ENCODE measurements around the gene TTL. TPM values are rescaled to one million over a fixed set of nuclear protein-coding genes. Genes with fewer than 3 reads are reported as not detected.
A peak's percentile ranks its signal among the peaks of the same experiment; 100 is the strongest.
"Not testable (repeated sequence)": the region's sequence is repeated elsewhere in the genome, so short reads cannot be mapped to it uniquely, and the experiment has no call there.

The TTL gene
- total and polyA plus RNA-seq, 9 donors: 28.8 to 43.5 (median 38.3) TPM

DNA sequence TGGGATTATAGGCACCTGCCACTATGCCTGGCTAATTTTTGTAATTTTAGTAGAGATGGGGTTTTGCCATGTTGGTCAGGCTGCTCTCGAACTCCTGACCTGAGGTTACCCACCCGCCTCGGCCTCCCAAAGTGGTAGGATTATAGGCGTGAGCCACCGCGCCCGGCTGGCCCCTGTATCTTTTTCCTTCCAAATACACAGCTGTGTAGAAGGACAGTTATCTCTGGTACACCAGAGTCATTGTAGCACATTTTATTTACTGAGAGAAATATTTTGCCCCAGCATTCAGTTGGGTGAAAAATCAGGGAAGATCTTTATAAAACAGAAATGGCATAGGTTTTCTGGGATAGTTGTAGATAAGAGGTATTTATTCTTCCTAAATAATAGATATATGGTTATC, 36.9 kb downstream of the TTL start:
- Histone ChIP-seq H3K36me3 (ENCODE audit: control insufficient read depth, insufficient read depth, low read length) (peaks cover 39% of the 10 kb centered on the region), H3K27me3 (ENCODE audit: control insufficient read depth, insufficient read depth, low read length) (no peaks in the 10 kb centered on the region), H3K9me3 (replicated peaks; ENCODE audit: control insufficient read depth, low read depth, low read length) (peaks cover 2% of the 10 kb centered on the region), H3K27ac (ENCODE audit: low read length) (no peak overlapping the region), H3K4me1 (ENCODE audit: control insufficient read depth, insufficient read depth, low read length) (no peaks in the 10 kb centered on the region), H3K4me3 (ENCODE audit: low read length) (no peak overlapping the region)
- no peak for DNase-seq
- WGBS (ENCODE audit: insufficient coverage): no CpG with 5 or more reads among the region's 7 CpGs

DNA sequence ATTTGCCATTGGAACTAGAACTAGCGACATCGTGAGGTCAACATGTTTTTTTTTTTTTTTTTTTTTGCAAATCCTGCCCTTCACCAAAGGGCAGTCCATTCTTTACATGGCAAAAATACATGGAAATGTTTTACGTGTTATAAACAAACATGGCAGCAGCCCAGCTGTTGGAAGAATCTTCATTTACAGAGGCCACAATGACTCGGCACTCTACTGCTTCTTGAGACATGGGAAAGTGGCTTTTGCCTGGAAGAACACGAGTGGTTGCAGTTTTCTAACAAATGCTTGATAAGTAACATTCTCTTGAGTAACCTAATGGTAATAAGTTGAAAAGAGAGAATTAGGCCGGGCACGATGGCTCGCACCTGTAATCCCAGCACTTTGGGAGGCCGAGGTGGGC, 37.5 kb downstream of the TTL start:
- H3K4me3 ChIP-seq (ENCODE audit: low read length): no peak overlapping the region
- 100% methylated on average over 2 of the region's 9 CpGs for WGBS (ENCODE audit: insufficient coverage)
- DNase-seq: no peak
- peaks cover 2% of the 10 kb centered on the region for H3K9me3 ChIP-seq (replicated peaks; ENCODE audit: control insufficient read depth, low read depth, low read length)
- no peak overlapping the region for H3K27ac ChIP-seq (ENCODE audit: low read length)
- no peaks in the 10 kb centered on the region for H3K27me3 ChIP-seq (ENCODE audit: control insufficient read depth, insufficient read depth, low read length)
- H3K4me1 ChIP-seq (ENCODE audit: control insufficient read depth, insufficient read depth, low read length): no peaks in the 10 kb centered on the region
- peaks cover 36% of the 10 kb centered on the region for H3K36me3 ChIP-seq (ENCODE audit: control insufficient read depth, insufficient read depth, low read length)

DNA sequence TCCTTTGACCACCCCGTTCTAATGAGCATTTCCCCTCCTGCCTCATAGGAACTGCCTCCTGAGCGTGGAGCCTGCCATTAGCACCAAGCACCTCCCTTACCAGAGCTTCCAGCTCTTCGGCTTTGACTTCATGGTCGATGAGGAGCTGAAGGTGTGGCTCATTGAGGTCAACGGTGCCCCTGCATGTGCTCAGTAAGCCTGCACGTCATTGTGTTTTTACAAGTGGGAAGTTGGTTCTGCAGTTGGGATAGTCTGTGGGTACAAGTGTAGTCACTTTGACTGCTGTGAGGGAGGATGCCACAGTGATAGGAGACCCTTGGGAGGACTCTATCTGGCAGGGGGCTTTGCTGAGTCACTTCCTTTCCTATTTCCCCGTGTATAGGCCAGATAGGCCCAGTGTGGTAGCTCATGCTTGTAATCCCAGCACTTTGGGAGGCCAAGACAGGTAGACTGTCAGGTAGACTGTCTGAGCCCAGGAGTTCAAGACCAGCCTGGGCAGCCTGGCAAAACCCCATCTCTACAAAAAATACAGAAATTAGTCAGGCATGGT, 38.4 kb downstream of the TTL start:
- DNase-seq: no peak
- Histone ChIP-seq H3K9me3 (replicated peaks; ENCODE audit: control insufficient read depth, low read depth, low read length) (no peaks in the 10 kb centered on the region), H3K4me1 (ENCODE audit: control insufficient read depth, insufficient read depth, low read length) (no peaks in the 10 kb centered on the region), H3K4me3 (ENCODE audit: low read length) (no peak overlapping the region), H3K27me3 (ENCODE audit: control insufficient read depth, insufficient read depth, low read length) (no peaks in the 10 kb centered on the region), H3K36me3 (ENCODE audit: control insufficient read depth, insufficient read depth, low read length) (peaks cover 34% of the 10 kb centered on the region), H3K27ac (ENCODE audit: low read length) (no peak overlapping the region)
- 83% methylated on average over 4 of the region's 7 CpGs for WGBS (ENCODE audit: insufficient coverage)

DNA sequence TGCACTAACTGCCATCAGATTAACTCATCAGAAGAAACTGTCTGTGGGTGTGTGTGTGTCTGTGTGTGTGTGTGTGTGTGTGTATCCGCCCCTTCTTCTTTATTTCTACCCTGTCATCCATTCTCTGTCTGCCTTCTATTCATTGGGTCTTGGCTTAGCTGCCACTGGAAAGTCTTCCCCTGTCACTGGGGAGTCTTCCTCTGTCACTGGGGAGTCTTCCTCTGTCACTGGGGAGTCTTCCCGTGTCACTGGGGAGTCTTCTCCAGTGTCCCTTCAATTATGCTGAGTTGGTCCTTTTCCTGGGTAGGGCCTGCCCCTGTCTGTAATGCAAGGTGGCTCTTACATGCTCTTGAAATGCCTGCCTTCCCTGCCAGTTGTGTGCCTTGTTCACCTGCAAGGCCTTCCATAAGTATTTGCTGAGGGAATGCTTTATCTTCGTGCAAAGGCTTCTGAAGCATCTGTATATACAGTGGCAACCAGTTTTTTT, 41.4 kb downstream of the TTL start:
- Histone ChIP-seq H3K36me3 (ENCODE audit: control insufficient read depth, insufficient read depth, low read length) (peaks cover 36% of the 10 kb centered on the region), H3K27ac (ENCODE audit: low read length) (no peak overlapping the region), H3K27me3 (ENCODE audit: control insufficient read depth, insufficient read depth, low read length) (no peaks in the 10 kb centered on the region), H3K9me3 (replicated peaks; ENCODE audit: control insufficient read depth, low read depth, low read length) (no peaks in the 10 kb centered on the region), H3K4me3 (ENCODE audit: low read length) (no peak overlapping the region), H3K4me1 (ENCODE audit: control insufficient read depth, insufficient read depth, low read length) (no peaks in the 10 kb centered on the region)
- no peak for DNase-seq
- WGBS (ENCODE audit: insufficient coverage): 100% methylated on average over 1 of the region's 3 CpGs

DNA sequence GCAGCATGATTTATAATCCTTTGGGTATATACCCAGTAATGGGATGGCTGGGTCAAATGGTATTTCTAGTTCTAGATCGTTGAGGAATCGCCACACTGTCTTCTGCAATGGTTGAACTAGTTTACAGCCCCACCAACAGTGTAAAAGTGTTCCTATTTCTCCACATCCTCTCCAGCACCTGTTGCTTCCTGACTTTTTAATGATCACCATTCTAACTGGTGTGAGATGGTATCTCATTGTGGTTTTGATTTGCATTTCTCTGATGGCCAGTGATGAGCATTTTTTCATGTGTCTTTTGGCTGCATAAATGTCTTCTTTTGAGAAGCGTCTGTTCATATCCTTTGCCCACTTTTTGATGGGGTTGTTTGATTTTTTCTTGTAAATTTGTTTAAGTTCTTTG, 42.3 kb downstream of the TTL start:
- not testable (repeated sequence) for H3K4me1 ChIP-seq (ENCODE audit: control insufficient read depth, insufficient read depth, low read length); DNase-seq; H3K27ac ChIP-seq (ENCODE audit: low read length); H3K9me3 ChIP-seq (replicated peaks; ENCODE audit: control insufficient read depth, low read depth, low read length); H3K4me3 ChIP-seq (ENCODE audit: low read length); H3K27me3 ChIP-seq (ENCODE audit: control insufficient read depth, insufficient read depth, low read length)
- H3K36me3 ChIP-seq (ENCODE audit: control insufficient read depth, insufficient read depth, low read length): peaks cover 44% of the 10 kb centered on the region
- no CpG with 5 or more reads among the region's 3 CpGs for WGBS (ENCODE audit: insufficient coverage)

DNA sequence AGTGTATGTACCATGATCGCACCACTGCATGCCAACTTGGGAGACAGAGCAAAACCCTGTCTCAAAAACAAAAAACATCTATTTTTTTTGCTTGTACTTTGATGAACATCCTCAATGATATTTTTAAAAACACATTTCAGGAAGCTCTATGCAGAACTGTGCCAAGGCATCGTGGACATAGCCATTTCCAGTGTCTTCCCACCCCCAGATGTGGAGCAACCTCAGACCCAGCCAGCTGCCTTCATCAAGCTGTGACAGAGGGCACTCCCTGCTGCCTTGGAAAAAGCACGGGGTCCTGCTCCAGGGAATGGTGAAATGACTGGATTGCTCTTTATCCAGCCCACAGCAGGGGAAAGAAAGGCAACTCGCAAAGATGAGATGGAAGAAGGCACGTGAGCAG, 46.6 kb downstream of the TTL start:
- WGBS (ENCODE audit: insufficient coverage): 94% methylated on average over 4 of the region's 5 CpGs
- Histone ChIP-seq H3K36me3 (ENCODE audit: control insufficient read depth, insufficient read depth, low read length) (peaks cover 19% of the 10 kb centered on the region), H3K27ac (ENCODE audit: low read length) (no peak overlapping the region), H3K4me3 (ENCODE audit: low read length) (no peak overlapping the region), H3K9me3 (replicated peaks; ENCODE audit: control insufficient read depth, low read depth, low read length) (no peaks in the 10 kb centered on the region), H3K27me3 (ENCODE audit: control insufficient read depth, insufficient read depth, low read length) (no peaks in the 10 kb centered on the region), H3K4me1 (ENCODE audit: control insufficient read depth, insufficient read depth, low read length) (no peaks in the 10 kb centered on the region)
- DNase-seq: no peak

DNA sequence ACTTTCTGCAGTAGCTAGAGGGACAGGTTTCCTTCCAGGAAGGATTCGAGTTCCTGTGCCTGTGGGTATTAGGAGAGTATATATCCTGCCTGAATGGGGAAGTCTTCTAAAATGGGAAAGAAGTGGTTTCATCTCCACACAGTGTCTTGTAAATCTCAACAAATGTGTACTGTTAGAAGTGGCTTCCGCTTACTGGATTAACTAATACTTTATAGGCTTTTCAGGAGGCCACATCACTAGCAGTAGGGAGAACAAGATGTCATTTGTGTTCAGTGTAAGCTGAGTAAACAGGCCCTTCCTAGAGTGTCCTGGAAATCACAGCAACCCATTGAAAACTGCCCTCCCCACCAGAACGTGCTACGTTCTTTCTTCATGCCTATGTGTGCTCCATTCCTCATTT, 47.8 kb downstream of the TTL start:
- no CpG with 5 or more reads among the region's 4 CpGs for WGBS (ENCODE audit: insufficient coverage)
- Histone ChIP-seq H3K4me1 (ENCODE audit: control insufficient read depth, insufficient read depth, low read length) (no peaks in the 10 kb centered on the region), H3K4me3 (ENCODE audit: low read length) (no peak overlapping the region), H3K9me3 (replicated peaks; ENCODE audit: control insufficient read depth, low read depth, low read length) (no peaks in the 10 kb centered on the region), H3K27ac (ENCODE audit: low read length) (no peak overlapping the region), H3K27me3 (ENCODE audit: control insufficient read depth, insufficient read depth, low read length) (no peaks in the 10 kb centered on the region), H3K36me3 (ENCODE audit: control insufficient read depth, insufficient read depth, low read length) (peaks cover 19% of the 10 kb centered on the region)
- peak; percentile 19 for DNase-seq

DNA sequence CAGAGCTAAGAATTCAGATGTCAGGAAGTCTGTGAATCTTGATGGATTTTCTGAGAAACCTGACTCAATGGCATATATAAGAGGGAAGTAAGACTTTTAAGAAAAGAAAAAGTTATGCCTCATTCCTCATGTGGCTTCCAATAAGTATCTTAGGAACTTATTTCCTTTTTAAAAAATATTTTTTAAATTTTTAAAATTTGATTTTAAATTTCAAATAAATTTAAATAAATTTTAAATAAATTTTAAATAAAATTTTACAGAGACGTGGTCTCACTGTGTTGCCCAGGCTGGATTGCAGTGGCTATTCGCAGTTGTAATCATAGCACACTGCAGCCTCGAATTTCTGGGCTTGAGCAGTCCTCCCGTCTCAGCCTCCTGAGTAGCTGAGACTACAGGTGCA, 48.8 kb downstream of the TTL start:
- Histone ChIP-seq H3K27me3 (ENCODE audit: control insufficient read depth, insufficient read depth, low read length) (no peaks in the 10 kb centered on the region), H3K4me3 (ENCODE audit: low read length) (no peak overlapping the region), H3K27ac (ENCODE audit: low read length) (no peak overlapping the region), H3K36me3 (ENCODE audit: control insufficient read depth, insufficient read depth, low read length) (peaks cover 19% of the 10 kb centered on the region), H3K4me1 (ENCODE audit: control insufficient read depth, insufficient read depth, low read length) (no peaks in the 10 kb centered on the region), H3K9me3 (replicated peaks; ENCODE audit: control insufficient read depth, low read depth, low read length) (no peaks in the 10 kb centered on the region)
- WGBS (ENCODE audit: insufficient coverage): 96% methylated on average over 4 of the region's 4 CpGs
- DNase-seq: no peak

DNA sequence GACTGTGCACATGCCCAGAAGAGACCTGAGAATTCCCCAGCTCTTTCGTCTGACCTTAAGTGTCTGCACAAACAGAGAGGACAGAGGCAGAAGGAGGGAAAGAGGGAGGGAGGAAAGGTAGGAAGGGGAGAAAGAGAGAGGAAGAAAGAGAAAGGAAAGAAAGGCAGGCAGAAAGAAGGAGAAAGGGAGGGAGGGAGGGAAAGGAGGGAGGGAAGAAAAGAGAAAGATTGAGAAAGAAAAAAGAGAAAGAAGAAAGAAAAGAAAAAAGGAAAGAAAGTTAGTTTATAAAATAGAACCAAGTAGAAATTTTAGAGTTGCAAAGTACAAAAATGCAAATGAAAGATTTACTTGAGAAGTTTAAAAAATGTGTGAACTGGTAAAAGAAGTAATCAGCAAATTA, 52.9 kb downstream of the TTL start:
- H3K4me3 ChIP-seq (ENCODE audit: low read length): no peak overlapping the region
- DNase-seq: no peak
- WGBS (ENCODE audit: insufficient coverage): 44% methylated on average over 1 of the region's 1 CpG
- H3K27me3 ChIP-seq (ENCODE audit: control insufficient read depth, insufficient read depth, low read length): no peaks in the 10 kb centered on the region
- H3K27ac ChIP-seq (ENCODE audit: low read length): no peak overlapping the region
- H3K9me3 ChIP-seq (replicated peaks; ENCODE audit: control insufficient read depth, low read depth, low read length): no peaks in the 10 kb centered on the region
- no peaks in the 10 kb centered on the region for H3K4me1 ChIP-seq (ENCODE audit: control insufficient read depth, insufficient read depth, low read length)
- H3K36me3 ChIP-seq (ENCODE audit: control insufficient read depth, insufficient read depth, low read length): peaks cover 9% of the 10 kb centered on the region

DNA sequence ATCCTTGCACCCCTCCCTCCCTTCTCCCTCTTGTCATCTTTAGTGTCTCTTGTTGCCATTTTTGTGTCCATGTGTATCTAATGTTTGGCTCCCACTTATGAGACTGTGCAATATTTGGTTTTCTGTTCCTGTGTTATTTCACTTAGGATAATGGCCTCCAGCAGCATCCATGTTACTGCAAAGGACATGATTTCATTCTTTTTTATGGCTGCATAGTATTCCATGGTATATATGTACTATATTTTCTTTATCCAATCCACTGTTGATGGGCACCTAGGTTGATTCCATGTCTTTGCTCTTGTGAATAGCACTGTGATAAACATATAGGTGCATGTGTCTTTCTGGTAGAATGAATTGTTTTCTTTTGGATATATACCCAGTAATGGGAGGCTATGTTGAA, 54.7 kb downstream of the TTL start:
- H3K36me3 ChIP-seq (ENCODE audit: control insufficient read depth, insufficient read depth, low read length); H3K4me1 ChIP-seq (ENCODE audit: control insufficient read depth, insufficient read depth, low read length); H3K27me3 ChIP-seq (ENCODE audit: control insufficient read depth, insufficient read depth, low read length); H3K4me3 ChIP-seq (ENCODE audit: low read length); DNase-seq; H3K9me3 ChIP-seq (replicated peaks; ENCODE audit: control insufficient read depth, low read depth, low read length); H3K27ac ChIP-seq (ENCODE audit: low read length): not testable (repeated sequence)

DNA sequence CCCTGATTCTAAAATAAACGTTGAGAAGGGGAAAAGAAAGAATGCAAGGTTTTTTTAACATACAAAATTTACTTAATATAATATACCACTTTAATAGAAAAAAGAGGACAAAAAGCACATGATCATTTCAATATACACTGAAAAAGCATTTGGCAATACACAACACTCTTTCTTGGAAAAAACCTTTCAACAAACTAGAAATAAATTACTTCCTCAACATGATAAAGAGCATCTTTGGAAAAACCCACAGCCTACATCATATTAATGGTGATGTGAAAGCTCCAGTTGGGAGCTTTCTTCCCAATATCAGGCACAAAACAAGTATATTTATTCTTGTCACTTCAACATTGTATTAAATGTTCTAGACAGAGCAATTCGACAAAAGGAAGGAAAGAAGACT, 57.4 kb downstream of the TTL start:
- Histone ChIP-seq H3K4me1 (ENCODE audit: control insufficient read depth, insufficient read depth, low read length) (peaks cover 16% of the 10 kb centered on the region), H3K36me3 (ENCODE audit: control insufficient read depth, insufficient read depth, low read length) (no peaks in the 10 kb centered on the region), H3K27ac (ENCODE audit: low read length) (no peak overlapping the region), H3K27me3 (ENCODE audit: control insufficient read depth, insufficient read depth, low read length) (no peaks in the 10 kb centered on the region), H3K4me3 (ENCODE audit: low read length) (no peak overlapping the region), H3K9me3 (replicated peaks; ENCODE audit: control insufficient read depth, low read depth, low read length) (no peaks in the 10 kb centered on the region)
- no CpG with 5 or more reads among the region's 2 CpGs for WGBS (ENCODE audit: insufficient coverage)
- DNase-seq: no peak

All from muscle of leg (tissue), 11 donors.